Activated naive CD4-positive, alpha-beta T cell treated with anti-CD3 and anti-CD28 coated beads, Interleukin-2, amount 10 ng/mL, durations not matched to agents 7 days and 5 days (primary cell): Measurements from ENCODE around the gene MKLN1.
"Not testable (repeated sequence)": the region's sequence is repeated elsewhere in the genome, so short reads cannot be mapped to it uniquely, and the experiment has no call there.

Source experiments
- CTCF ChIA-PET: fragments of 350-600 bp; sonication (Branson Sonifier 250); formaldehyde crosslinking; loops from one replicate; lab custom pipeline; 2021; ENCODE audit warnings: antibody characterized with exemption; lab: Charles Lee
- DNase-seq: peaks from one replicate; pipeline ENCODE4 v3.0.0-alpha.2; 2020
- H3K27ac Mint-ChIP-seq: one replicate; pipeline ENCODE4 v1.8.0; 2021; ENCODE audit warnings: mild to moderate bottlenecking, moderate library complexity, mixed read lengths
- H3K27me3 Mint-ChIP-seq: one replicate; pipeline ENCODE4 v1.8.0; 2021; ENCODE audit warnings: mild to moderate bottlenecking, mixed read lengths
- H3K36me3 Mint-ChIP-seq: one replicate; pipeline ENCODE4 v1.8.0; 2021; ENCODE audit warnings: mixed read lengths
- H3K4me1 Mint-ChIP-seq: one replicate; pipeline ENCODE4 v1.8.0; 2021; ENCODE audit warnings: mixed read lengths
- H3K4me3 Mint-ChIP-seq: one replicate; pipeline ENCODE4 v1.8.0; 2021; ENCODE audit warnings: mild to moderate bottlenecking, moderate library complexity, mixed read lengths
- H3K9me3 Mint-ChIP-seq: one replicate; pipeline ENCODE4 v1.8.0; 2021; ENCODE audit warnings: mixed read lengths

Gene MKLN1

GRCh38 chr7:131515471-131515870 is 187.8 kb downstream of the MKLN1 start:
- not testable (repeated sequence) for H3K4me3 Mint-ChIP-seq, DNase-seq, H3K27ac Mint-ChIP-seq, H3K9me3 Mint-ChIP-seq, H3K36me3 Mint-ChIP-seq
- CTCF ChIA-PET: interaction anchor here (1.0 to 3.3 kb wide), 5 partner anchors 8 to 623 kb away, joined by 3 to 17 read pairs (median 3); no protein-coding TSS in a partner anchor
- Mint-ChIP-seq H3K4me1 (peaks cover 15% of the 10 kb centered on the region), H3K27me3 (peaks cover 25% of the 10 kb centered on the region)

- H3K27me3 Mint-ChIP-seq: peaks cover 20% of the 10 kb centered on the region
- no peak overlapping the region for H3K27ac Mint-ChIP-seq
- no peak overlapping the region for H3K4me3 Mint-ChIP-seq
- DNase-seq: no peak
- no peaks in the 10 kb centered on the region for H3K9me3 Mint-ChIP-seq
- peaks cover 18% of the 10 kb centered on the region for H3K4me1 Mint-ChIP-seq
- H3K36me3 Mint-ChIP-seq: no peaks in the 10 kb centered on the region
- CTCF ChIA-PET: no interaction called here
Observed at GRCh38 chr7:131517218-131517923, 189.7 kb downstream of the MKLN1 start.

- Mint-ChIP-seq H3K27ac (no peak overlapping the region), H3K27me3 (peaks cover 20% of the 10 kb centered on the region), H3K4me3 (no peak overlapping the region), H3K4me1 (peaks cover 18% of the 10 kb centered on the region), H3K9me3 (no peaks in the 10 kb centered on the region), H3K36me3 (peaks cover 1% of the 10 kb centered on the region)
- no peak for DNase-seq
- CTCF ChIA-PET: no interaction called here
Observed at GRCh38 chr7:131518626-131519025, 190.9 kb downstream of the MKLN1 start.

GRCh38 chr7:131521651-131522163 is 194.0 kb downstream of the MKLN1 start:
- H3K4me3 Mint-ChIP-seq: no peak overlapping the region
- H3K27me3 Mint-ChIP-seq: peaks cover 14% of the 10 kb centered on the region
- CTCF ChIA-PET: interaction anchor here (0.6 to 1.5 kb wide), 3 partner anchors 8 to 24 kb away, joined by 3 to 5 read pairs (median 3); no protein-coding TSS in a partner anchor
- no peak for DNase-seq
- no peak overlapping the region for H3K27ac Mint-ChIP-seq
- peaks cover 1% of the 10 kb centered on the region for H3K36me3 Mint-ChIP-seq
- peaks cover 17% of the 10 kb centered on the region for H3K4me1 Mint-ChIP-seq
- H3K9me3 Mint-ChIP-seq: no peaks in the 10 kb centered on the region

GRCh38 chr7:131522325-131522930 is 194.8 kb downstream of the MKLN1 start:
- Mint-ChIP-seq H3K27me3 (peaks cover 15% of the 10 kb centered on the region), H3K27ac (peak overlapping the region; percentile 84), H3K4me3 (no peak overlapping the region), H3K36me3 (peaks cover 1% of the 10 kb centered on the region), H3K4me1 (peaks cover 17% of the 10 kb centered on the region), H3K9me3 (no peaks in the 10 kb centered on the region)
- CTCF ChIA-PET: interaction anchor here (1.0 to 1.5 kb wide), 3 partner anchors 9 to 24 kb away, joined by 3 to 7 read pairs (median 5); no protein-coding TSS in a partner anchor
- no peak for DNase-seq

GRCh38 chr7:131524115-131524514 is 196.4 kb downstream of the MKLN1 start:
- Mint-ChIP-seq H3K27ac (no peak overlapping the region), H3K36me3 (peaks cover 1% of the 10 kb centered on the region), H3K9me3 (no peaks in the 10 kb centered on the region), H3K4me3 (no peak overlapping the region), H3K27me3 (peaks cover 21% of the 10 kb centered on the region), H3K4me1 (peaks cover 17% of the 10 kb centered on the region)
- CTCF ChIA-PET: interaction anchor here (0.9 to 1.4 kb wide), 2 partner anchors 8 to 11 kb away, joined by 3 to 4 read pairs; no protein-coding TSS in a partner anchor
- no peak for DNase-seq

GRCh38 chr7:131524703-131525102 is 197.0 kb downstream of the MKLN1 start:
- CTCF ChIA-PET: interaction anchor here (1.4 kb wide), 1 partner anchor 12 kb away, joined by 4 read pairs; no protein-coding TSS in a partner anchor
- H3K27me3 Mint-ChIP-seq: peaks cover 23% of the 10 kb centered on the region
- no peak overlapping the region for H3K27ac Mint-ChIP-seq
- peaks cover 17% of the 10 kb centered on the region for H3K4me1 Mint-ChIP-seq
- no peaks in the 10 kb centered on the region for H3K9me3 Mint-ChIP-seq
- H3K36me3 Mint-ChIP-seq: peaks cover 1% of the 10 kb centered on the region
- no peak overlapping the region for H3K4me3 Mint-ChIP-seq
- DNase-seq: no peak

GRCh38 chr7:131525820-131526219 is 198.1 kb downstream of the MKLN1 start:
- H3K27me3 Mint-ChIP-seq: peaks cover 18% of the 10 kb centered on the region
- CTCF ChIA-PET: no interaction called here

GRCh38 chr7:131527456-131527855 is 199.8 kb downstream of the MKLN1 start:
- peaks cover 22% of the 10 kb centered on the region for H3K27me3 Mint-ChIP-seq
- H3K4me3 Mint-ChIP-seq: no peak overlapping the region
- H3K27ac Mint-ChIP-seq: no peak overlapping the region
- no peak for DNase-seq
- peaks cover 8% of the 10 kb centered on the region for H3K4me1 Mint-ChIP-seq
- peaks cover 1% of the 10 kb centered on the region for H3K36me3 Mint-ChIP-seq
- H3K9me3 Mint-ChIP-seq: no peaks in the 10 kb centered on the region
- CTCF ChIA-PET: interaction anchor here (1.5 to 2.3 kb wide), 3 partner anchors 13 to 21 kb away, joined by 3 to 6 read pairs (median 4); no protein-coding TSS in a partner anchor

More at GRCh38 chr7:131525820-131526219, 198.1 kb downstream of the MKLN1 start:
- H3K4me3 Mint-ChIP-seq: no peak overlapping the region
- DNase-seq: no peak
- H3K9me3 Mint-ChIP-seq: no peaks in the 10 kb centered on the region
- peaks cover 17% of the 10 kb centered on the region for H3K4me1 Mint-ChIP-seq
- no peak overlapping the region for H3K27ac Mint-ChIP-seq
- peaks cover 1% of the 10 kb centered on the region for H3K36me3 Mint-ChIP-seq

- no peaks in the 10 kb centered on the region for H3K4me1 Mint-ChIP-seq
- peaks cover 22% of the 10 kb centered on the region for H3K27me3 Mint-ChIP-seq
- no peak overlapping the region for H3K4me3 Mint-ChIP-seq
- no peak for DNase-seq
- no peaks in the 10 kb centered on the region for H3K9me3 Mint-ChIP-seq
- CTCF ChIA-PET: interaction anchor here (2.3 kb wide), 1 partner anchor 18 kb away, joined by 4 read pairs; no protein-coding TSS in a partner anchor
- no peak overlapping the region for H3K27ac Mint-ChIP-seq
- H3K36me3 Mint-ChIP-seq: no peaks in the 10 kb centered on the region
Observed at GRCh38 chr7:131529179-131529578, 201.5 kb downstream of the MKLN1 start.

- Mint-ChIP-seq H3K27ac (no peak overlapping the region), H3K4me1 (no peaks in the 10 kb centered on the region), H3K4me3 (no peak overlapping the region), H3K9me3 (no peaks in the 10 kb centered on the region), H3K27me3 (peaks cover 22% of the 10 kb centered on the region), H3K36me3 (no peaks in the 10 kb centered on the region)
- no peak for DNase-seq
- CTCF ChIA-PET: no interaction called here
Observed at GRCh38 chr7:131529617-131530016, 201.9 kb downstream of the MKLN1 start.

GRCh38 chr7:131530137-131530536 is 202.5 kb downstream of the MKLN1 start:
- no peak for DNase-seq
- Mint-ChIP-seq H3K9me3 (no peaks in the 10 kb centered on the region), H3K4me3 (no peak overlapping the region), H3K36me3 (no peaks in the 10 kb centered on the region), H3K27me3 (peaks cover 22% of the 10 kb centered on the region), H3K27ac (no peak overlapping the region), H3K4me1 (no peaks in the 10 kb centered on the region)
- CTCF ChIA-PET: no interaction called here

GRCh38 chr7:131532570-131533091 is 205.0 kb downstream of the MKLN1 start:
- no peak for DNase-seq
- Mint-ChIP-seq H3K27me3 (peaks cover 15% of the 10 kb centered on the region), H3K27ac (no peak overlapping the region), H3K4me1 (no peaks in the 10 kb centered on the region), H3K9me3 (no peaks in the 10 kb centered on the region), H3K4me3 (no peak overlapping the region), H3K36me3 (no peaks in the 10 kb centered on the region)
- CTCF ChIA-PET: no interaction called here

GRCh38 chr7:131533151-131533559 is 205.5 kb downstream of the MKLN1 start:
- no peak for DNase-seq
- H3K9me3 Mint-ChIP-seq: no peaks in the 10 kb centered on the region
- peaks cover 10% of the 10 kb centered on the region for H3K27me3 Mint-ChIP-seq
- no peak overlapping the region for H3K27ac Mint-ChIP-seq
- H3K4me1 Mint-ChIP-seq: no peaks in the 10 kb centered on the region
- CTCF ChIA-PET: interaction anchor here (1.0 to 1.3 kb wide), 2 partner anchors 13 to 15 kb away, joined by 3 read pairs; no protein-coding TSS in a partner anchor
- H3K4me3 Mint-ChIP-seq: no peak overlapping the region
- no peaks in the 10 kb centered on the region for H3K36me3 Mint-ChIP-seq
